Stimulated activated naive CD4-positive, alpha-beta T cell (primary cell): ENCODE data around the gene LIFR.

Experiments
- DNase-seq, 6 experiments: peaks; one replicate each; lab custom pipeline; 2025; lab: John Stamatoyannopoulos, UW

LIFR gene

DNA sequence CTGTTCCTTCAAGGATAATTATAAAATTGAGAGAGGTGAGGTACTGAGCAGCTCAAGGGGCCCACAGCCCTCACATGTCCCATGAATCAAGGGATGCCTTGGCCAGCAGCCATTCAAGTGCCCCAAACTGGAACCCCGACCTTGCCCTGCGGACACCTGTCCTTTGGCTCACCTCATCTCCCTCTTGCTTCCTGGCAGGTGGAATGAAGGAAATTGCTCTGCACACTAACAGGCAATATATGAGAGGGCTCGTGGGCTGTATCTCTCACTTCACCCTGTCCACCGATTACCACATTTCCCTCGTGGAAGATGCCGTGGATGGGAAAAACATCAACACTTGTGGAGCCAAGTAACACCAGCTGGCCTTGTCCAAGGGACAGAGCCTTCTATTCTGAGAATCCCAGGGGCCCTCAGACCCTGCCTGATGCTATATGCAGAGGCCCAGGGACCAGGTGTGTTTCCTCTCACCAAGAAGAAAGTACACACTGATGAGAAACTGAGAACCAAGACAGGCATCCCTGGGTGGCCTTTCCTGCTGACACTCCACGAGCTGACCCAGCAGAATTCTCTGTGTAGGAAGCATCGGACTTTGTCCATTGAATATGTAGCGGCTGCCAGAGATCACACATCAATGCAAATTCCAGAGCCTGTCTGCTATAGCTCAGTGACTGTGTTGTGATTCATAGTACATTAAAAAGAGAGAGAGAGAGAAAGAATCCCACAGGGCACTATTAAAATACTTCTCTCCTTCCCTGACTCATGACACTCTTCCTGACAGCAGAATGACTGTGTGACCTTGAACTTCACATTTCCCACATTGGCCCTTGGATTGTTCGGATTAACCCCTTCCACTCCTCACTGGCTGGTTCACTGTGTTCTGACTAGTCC, 92.6 kb downstream of the LIFR start:
- DNase-seq = no peak

DNA sequence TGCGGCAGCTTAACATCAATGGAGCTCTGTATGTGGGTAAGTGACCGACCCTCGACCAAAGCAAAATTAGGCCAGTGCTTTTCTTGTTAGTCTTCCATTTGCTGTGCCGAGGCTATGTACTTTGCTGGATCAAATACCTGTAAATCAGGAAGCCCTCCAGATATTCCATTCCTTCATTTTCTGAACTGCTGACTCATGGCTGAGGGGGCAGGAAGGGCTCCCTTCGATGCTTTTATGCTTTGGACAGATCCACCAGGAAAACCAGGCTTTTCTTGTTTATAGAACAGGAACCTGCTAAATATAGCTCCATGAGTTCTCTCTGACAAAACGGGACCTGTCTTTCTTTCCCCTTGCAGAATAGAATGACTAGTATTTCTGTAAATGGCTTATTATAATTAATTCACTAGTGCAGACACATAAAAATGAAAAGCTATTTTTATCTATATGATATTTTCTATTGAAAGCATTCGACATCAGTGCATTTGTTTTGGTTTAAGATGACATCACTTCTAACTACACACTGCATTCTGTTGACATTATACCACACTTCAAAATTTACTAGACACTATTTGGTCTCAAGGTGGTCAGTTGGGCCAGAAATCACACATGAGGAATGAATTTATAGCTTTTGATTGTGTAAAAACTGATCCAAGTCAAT, 93.3 kb downstream of the LIFR start:
- DNase-seq = no peak

DNA sequence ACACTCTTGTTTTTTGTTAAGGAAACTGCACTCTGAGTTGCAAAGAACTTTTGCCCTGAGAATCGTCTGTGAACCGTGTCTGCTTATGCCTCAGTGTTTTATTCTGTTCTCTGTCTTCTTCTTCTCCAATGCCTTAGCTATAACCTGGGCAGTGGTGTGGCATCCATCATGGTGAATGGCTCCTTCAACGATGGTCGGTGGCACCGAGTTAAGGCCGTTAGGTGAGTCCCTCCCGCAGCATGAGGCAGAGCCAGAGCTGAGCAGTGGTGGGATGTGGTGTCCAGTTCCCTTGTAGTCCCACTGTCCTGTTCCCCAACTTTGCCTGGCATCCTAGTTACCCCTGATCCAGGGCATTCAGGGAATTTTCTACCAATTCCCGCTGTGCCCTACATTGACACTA, 98.3 kb downstream of the LIFR start:
- no peak for DNase-seq

DNA sequence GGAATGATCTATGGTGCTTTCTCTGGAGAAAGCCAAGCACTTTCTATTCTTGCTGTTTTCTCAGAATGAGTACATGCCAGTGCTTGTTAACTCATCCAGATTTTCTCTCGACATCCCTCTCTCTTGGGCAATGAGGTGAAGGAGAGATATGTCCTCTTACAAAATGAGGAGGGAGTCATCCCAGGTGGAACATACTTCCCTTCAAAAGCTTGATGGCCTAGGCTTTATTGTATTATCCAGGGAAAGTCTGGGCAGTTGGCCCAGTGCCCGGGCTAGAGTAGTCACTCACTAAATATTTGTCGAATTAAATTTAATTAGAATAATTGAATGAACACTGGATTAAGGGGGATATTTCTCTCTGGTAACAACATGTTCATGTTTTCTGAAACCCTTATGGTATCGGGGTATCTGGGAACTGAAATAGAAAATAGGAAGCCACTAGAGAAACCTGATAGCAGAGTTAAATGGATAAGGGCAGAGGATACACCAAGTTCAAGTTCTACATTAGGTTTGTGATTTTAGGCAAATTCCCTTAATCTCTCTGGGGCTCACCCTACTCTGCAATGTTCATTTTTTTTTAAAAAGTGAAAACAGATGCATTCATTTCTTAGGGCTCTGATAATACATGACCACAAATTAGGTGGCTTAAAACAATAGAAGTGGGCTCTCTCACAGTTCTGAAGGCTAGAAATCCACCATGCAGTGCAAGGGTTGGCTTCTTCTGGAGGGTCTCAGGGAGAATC, 99.6 kb downstream of the LIFR start:
- no peak for DNase-seq

DNA sequence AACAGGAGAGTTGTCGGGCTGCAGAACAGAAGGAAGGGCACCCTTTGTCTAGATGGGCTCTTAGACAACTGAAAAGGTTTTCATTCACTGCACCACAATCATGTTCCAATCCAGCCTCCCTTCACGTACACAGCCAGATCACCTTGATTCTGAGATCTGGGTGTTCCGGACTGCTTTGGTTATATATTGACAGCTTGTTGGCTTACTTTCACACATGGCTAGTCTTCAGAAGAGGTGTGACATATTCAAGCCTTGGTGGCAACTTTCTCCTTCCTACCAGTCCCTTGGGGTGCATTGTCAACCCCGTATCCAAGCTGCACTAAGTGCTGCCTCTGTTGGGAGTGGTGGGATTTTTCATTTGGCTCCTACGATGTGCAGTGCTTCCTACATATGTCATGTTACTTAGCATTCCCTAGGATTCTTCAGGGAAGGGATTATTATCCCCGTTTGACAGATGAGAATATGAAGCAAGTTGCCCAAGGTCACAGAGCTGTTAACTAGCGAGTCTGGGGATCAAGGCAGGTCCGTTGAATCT, 100.6 kb downstream of the LIFR start:
- DNase-seq = no peak

DNA sequence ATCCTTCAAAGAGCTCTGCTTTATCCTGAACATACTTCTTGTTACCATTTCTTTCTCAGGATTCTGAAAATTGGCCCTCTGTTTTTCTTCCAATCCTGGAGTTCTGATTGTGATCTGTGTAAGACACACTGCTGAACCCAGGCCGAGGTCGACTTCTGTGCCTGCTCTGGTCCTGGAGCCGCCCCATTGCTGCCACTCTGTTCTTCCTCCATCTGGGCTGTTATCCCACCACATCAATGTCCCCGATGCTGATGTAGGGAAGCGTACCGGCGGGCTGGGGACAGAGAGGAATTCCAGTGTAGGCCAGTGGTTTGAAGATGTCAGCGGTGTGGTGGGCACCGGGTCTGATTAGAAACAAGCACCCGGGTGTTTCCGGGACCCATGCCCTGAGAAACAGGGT, 102.5 kb downstream of the LIFR start:
- no peak for DNase-seq

DNA sequence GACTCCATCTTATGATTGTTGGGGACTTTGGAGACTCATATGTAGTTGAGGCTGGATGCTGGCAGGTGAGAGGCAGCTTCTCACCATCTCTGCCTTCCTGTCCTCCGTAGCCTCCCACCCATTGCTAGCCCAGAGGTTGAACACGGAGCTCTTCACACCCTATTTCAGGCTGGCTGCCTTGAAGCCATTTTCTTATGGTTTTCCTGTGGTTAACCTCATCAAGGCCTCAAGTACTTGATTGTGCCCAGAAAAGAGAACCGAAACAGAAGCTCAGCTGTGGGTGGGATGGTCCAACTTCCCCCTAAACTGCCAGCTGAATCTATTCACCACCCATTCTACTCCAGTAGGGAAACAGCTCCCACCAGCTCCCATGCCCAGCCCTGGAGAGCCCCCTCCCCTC, 102.9 kb downstream of the LIFR start:
- peak in 4 of 6 experiments; percentile 12 to 77 (median 75) for DNase-seq

DNA sequence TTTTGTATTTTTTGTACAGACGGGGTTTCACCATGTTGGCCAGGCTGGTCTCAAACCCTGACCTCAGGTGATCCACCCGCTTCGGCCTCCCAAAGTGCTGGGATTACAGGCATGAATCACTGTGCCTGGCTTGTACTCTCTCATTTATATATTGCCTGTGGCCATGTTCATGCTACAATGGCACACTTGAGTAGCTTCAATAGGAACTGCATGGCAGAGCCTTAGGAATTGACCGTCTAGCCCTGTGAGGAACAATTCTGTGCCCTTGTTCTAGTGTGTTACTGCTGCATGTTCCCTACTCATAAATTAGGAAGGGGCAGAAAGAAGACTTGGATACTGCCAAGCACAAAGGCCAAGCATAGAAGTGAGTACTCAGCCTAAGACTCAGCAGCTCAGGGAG, 104.2 kb downstream of the LIFR start:
- DNase-seq = no peak

DNA sequence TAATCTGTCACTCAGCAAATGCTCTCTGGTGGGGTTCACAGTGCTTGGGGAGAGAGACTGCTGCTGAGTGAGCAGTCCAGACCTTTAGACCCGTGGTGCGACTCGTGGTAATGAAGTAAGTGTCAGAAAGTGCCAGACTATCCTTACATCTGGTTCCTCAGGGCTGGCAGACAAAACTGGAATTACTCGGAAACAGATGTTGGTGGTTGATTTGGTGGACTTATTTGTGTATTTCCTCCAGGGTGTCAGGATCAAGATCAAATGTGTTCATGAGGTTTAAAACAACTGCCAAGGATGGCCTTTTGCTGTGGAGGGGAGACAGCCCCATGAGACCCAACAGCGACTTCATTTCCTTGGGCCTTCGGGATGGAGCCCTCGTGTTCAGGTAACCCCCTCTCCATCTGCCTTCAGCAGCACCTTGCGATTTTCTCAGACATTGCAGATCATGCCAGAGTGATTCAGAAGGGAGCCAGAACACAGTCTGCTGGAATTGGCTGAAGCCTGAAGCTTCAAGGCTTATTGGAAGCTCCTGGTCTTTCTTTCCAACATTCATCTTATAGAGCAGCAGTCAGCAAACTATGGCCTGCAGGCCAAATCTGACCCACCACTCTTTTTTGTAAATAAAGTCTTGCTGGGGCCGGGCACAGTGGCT, 105.2 kb downstream of the LIFR start:
- no peak for DNase-seq

DNA sequence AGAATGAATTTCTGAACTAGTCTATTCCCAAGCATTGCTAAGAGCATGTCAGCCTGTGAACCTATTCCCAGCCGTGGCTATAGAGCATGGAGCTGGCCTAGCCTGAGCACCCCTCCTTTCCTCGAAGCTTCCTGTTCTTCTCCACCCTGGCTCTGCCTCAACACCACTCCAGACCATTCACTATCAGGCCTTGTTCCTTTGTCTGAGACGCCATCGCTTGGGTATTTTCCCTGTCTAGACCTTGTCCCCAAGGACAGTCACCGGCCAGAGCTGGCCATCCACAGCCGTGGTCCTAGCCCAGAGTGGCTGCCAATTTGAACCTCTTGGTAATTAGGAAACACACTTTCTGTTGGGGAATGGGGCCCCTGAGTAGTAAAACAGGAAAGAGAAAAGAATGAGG, 105.8 kb downstream of the LIFR start:
- no peak for DNase-seq

DNA sequence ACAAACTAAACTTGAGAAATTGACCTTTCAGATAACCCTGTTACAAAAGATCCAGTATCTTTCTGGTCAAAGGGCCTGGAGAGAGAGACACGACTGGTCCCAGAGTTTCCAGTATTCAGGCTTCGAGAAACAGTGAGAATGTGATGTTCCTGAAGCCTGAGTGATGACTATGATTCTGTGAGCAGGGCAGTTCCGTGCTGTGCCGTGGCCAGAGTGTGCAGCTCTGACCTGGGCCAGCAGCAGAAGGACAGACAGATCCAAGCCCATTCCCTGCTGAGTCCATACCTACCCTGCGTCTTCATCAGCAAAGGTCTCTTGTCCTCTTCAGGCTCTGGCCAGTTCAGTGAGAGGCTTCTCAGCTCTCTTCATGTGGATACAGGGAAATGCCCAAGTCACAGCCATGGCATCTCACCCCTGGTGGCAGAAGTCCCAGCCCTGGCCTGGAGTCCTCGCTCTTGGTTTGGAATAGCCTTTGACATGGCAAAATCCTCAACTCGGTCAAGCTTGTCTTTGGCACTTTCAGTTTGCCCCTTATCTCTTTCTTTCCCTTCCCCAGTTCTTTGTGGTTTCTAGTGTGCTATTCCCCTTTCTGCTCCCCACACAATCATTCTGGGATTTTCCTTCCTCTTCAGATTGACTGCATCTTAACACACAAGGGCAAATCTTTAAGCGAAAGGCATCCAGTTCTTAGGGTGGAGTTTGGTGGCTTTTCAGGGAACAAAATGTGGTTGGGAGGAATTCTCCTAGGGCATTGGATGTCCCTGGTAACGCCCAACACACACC, 107.7 kb downstream of the LIFR start:
- no peak for DNase-seq

DNA sequence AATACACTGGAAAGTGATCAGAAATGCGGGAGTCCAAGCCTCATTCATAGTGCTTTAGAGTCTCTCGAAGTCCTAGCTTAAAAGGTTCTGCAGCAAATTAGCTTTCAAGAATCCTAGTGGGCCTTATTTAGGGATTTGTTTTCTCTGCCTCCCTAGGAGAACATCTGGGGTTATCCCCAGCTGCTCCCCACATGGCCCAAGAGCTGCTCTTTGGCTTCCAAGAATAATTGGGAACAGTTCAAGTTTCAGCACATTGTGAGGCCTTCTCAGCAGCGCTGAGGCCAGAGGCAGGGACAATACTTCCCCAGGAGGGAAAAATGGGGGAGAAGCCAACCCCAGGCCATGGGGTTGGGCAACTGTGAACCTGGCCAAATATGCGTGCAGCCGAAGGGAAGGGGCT, 108.7 kb downstream of the LIFR start:
- DNase-seq = no peak

DNA sequence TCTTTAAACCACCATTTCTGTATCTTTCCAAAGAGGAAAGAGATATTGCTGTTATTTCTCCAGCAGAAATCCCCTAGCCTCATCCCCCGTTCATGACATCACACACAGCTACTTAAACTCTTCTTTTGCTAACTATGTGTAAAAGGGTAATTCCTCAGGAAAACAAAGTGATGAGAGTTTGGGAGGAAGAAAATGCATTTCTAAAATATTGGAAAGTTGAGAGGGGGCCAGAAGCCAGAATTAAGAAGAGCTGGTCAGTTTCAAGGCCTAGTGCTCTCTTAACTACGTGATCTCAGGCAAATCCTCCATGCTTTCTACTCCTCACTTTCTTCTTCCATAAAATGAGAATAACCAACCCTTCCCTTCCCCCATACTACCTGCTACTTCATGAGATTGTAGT, 109.4 kb downstream of the LIFR start:
- DNase-seq = no peak

DNA sequence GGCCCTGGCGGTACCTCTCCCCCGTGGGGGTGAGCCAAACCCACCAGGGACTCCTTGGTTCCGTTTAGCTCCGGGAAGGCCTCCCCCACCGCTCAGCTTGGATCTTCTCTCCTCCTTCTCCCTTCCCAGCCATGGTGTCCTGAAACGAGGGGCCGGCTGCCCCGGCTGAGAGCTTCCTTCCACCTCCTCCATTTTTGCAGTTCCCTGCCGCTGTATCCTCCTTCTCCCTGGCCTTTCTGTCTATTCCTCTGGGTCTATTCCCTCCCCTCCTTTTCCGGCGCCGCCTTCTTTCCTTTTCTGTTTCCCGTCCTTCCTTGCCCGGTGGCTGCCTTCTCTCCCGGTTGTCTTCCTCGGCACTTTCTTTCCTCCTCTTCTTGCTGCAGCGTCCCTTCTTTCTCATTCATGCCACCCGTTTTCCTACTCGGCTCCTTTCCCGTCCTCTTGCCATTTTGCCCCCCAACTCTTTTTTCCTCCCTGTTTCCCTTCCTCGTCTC, 110.4 kb downstream of the LIFR start:
- DNase-seq = no peak

DNA sequence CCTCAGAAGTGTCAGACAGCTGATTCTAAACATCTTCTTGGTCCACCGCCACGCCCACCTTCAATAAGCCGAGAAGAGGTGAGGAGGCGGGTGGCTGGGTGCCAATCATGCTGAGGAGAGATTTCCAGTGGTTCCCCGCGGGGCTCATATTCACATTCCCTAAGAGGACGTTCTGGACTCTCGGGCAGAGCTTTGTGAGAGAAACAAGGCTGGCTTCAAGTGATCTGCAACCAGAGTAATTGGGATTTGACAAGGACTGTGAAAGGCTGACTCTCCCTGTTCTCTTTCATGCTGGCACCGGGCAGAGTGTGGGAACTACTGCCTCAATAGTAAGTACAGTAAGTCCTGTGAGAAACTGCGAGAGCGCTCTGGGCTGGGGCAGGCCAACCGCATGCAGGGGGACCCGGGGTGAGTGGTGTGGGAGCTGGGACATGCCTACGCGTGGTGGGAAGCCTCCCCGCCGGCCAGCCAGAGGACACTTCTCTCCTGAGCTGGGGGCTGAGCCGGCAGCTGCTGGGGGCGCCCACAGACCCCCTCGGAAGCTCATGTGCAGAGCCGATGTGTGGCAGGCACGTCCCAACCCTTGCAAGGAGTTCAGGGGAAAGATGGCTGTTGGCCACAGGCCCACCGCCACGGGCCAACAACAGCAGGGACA, 110.9 kb downstream of the LIFR start:
- DNase-seq = no peak

DNA sequence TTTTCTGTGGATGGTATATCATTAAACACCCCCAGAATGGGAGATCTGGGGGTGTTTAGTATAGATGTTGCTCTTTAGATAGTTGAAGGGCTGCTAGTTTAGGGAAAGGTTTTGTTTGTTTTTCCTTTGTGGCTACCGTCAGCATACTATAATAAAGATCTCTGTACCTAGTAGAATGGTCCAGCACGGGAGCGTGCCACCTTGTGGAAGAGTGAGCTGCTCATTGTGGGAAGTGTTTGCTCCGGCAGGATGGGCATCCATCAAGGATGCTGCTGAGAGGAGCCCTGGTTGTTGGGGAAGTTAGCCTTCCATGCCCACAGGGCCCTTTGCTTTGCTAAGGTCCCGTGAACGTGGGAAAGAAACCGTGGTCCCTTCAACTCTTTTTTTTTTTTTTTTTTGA, 113.1 kb downstream of the LIFR start:
- no peak for DNase-seq

DNA sequence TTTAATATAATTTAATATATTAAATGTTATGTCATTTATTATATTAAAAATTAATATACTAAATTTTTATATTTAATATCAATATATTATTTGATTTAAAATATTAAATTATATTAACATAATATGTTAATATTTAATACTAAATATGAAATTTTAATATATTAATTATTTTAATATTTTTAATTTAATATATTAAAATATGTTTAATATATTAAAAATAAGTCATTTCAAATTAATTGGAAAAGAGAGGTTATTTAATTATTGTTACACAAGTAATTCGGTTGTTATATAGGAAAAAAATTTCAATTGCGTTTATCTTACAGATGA, 114.2 kb downstream of the LIFR start:
- DNase-seq = no peak

DNA sequence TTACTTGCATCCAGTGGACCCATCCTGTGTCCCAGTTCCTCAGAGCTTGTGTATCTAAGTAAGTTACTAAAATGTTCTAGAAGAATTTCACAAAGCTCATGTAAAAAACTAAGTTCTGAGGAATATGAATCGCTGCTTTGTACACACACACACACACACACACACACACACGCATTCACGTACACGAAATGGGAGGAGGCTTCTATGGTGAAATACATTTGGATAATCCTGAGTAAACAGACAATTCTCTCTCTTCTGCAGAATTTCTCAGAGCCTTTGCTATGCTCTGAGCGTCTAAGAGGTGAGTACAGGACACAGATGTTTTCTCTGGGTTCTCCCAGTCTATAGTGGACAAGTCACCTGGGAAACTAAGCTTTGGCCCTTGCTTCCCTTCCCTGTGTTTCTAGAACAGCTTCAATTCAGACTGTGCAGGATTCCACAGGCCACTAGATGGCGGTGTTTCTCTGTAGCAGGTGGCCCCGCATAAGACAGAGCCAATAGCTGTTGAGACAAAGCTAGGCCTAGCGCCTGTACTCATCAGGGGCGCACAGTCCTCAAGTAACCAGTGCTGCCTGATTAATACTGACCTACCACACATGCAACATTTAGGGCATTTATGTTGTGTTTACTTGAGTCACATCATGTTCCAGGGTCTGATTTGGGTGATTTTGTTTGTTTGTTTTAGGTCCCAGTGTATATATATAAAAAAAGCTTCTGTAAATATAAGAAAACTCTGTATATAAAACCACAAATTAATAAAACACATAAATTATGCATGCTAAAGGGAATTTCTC, 114.8 kb downstream of the LIFR start:
- DNase-seq = peak; percentile 46 to 80 (median 64)

DNA sequence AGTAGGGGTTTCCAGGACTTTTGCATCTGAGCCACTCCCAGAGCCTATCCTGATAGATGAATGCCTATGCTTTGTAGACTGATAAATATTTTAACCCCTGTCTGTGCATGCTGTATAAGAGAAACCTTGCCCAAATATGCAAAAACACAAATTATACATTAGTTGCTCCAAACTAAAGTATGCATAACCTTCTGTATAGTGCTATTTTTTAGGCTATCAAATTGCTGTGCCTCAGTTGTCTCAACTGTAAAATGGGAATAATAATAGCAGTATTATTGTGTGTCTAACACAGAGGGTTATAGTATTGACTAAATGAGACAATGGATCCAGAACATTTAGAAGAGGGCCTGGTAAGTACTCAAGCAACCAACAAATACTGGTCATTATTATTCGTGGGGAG, 117.7 kb downstream of the LIFR start:
- no peak for DNase-seq
